CD4-positive, alpha-beta T cell (primary cell): ENCODE results near the gene VWDE. TPM values are rescaled to one million over a fixed set of nuclear protein-coding genes. Genes with fewer than 3 reads are reported as not detected.

ENCODE experiments used
- ATAC-seq: fragments of 200-7000 bp; cut with Tn5 transposase; one replicate; pipeline ENCODE4 v1.10.0; 2022; ENCODE audit warnings: mild to moderate bottlenecking; ENCODE audit not compliant: poor library complexity
- CTCF ChIA-PET: fragments of 350-600 bp; sonication (Branson Sonifier 250); formaldehyde crosslinking; loops from one replicate; lab custom pipeline; 2021; ENCODE audit warnings: antibody characterized with exemption, inconsistent platforms; lab: Charles Lee
- POLR2A ChIA-PET: fragments of 350-600 bp; sonication (Branson Sonifier 250); formaldehyde crosslinking; loops from one replicate; lab custom pipeline; 2021; ENCODE audit warnings: antibody characterized with exemption, inconsistent platforms; lab: Charles Lee
- DNase-seq, 14 experiments: peaks; one replicate each; pipeline ENCODE4 v3.0.0-alpha.2; 2013 to 2020; ENCODE audit warnings: mixed read lengths in 2 of 14
- H3K27ac ChIP-seq, 2 donors: one replicate each; pipeline versions ENCODE4 v1.5.1 to v1.7.0; 2013; ENCODE audit warnings: low read length in 2 of 2, low read depth in 1 of 2, mild to moderate bottlenecking in 1 of 2
- H3K27me3 ChIP-seq, 2 experiments: 1 replicate in 1 of 2; 2 replicates in 1 of 2; pipeline versions ENCODE4 v1.6.1 to v1.7.0; 2013; ENCODE audit warnings: low read length in 2 of 2, control low read depth in 1 of 2, mild to moderate bottlenecking in 1 of 2, moderate library complexity in 1 of 2; ENCODE audit not compliant: insufficient read depth in 2 of 2, control insufficient read depth in 1 of 2
- H3K36me3 ChIP-seq: one replicate; pipeline ENCODE4 v1.6.1; 2013; ENCODE audit warnings: low read length, control low read depth; ENCODE audit not compliant: insufficient read depth
- H3K4me1 ChIP-seq: one replicate; pipeline ENCODE4 v1.6.1; 2013; ENCODE audit warnings: low read length, control low read depth; ENCODE audit not compliant: insufficient read depth
- H3K4me3 ChIP-seq: one replicate; pipeline ENCODE4 v1.5.1; 2013; ENCODE audit warnings: mild to moderate bottlenecking, low read length, moderate library complexity
- H3K9me3 ChIP-seq, 2 experiments: 1 replicate in 1 of 2; 2 replicates in 1 of 2; pipeline versions ENCODE4 v1.6.1 to v1.7.0; 2013; ENCODE audit warnings: low read length in 2 of 2, mild to moderate bottlenecking in 2 of 2, control low read depth in 1 of 2, moderate library complexity in 1 of 2; ENCODE audit not compliant: control insufficient read depth in 1 of 2, insufficient read depth in 1 of 2
- H3K27ac Mint-ChIP-seq: one replicate; pipeline ENCODE4 v1.8.0; 2020; ENCODE audit warnings: mixed read lengths
- H3K27me3 Mint-ChIP-seq: one replicate; pipeline ENCODE4 v1.8.0; 2021; ENCODE audit warnings: mixed read lengths
- H3K36me3 Mint-ChIP-seq: one replicate; pipeline ENCODE4 v1.8.0; 2021; ENCODE audit warnings: low read depth, mixed read lengths
- H3K4me1 Mint-ChIP-seq: one replicate; pipeline ENCODE4 v1.8.0; 2021; ENCODE audit warnings: low read depth, mixed read lengths
- H3K4me3 Mint-ChIP-seq: one replicate; pipeline ENCODE4 v1.8.0; 2020; ENCODE audit warnings: mild to moderate bottlenecking, mixed read lengths
- H3K9me3 Mint-ChIP-seq: one replicate; pipeline ENCODE4 v1.8.0; 2020; ENCODE audit warnings: mixed read lengths
- intact Hi-C, 2 experiments: fragments of 100-400 bp; cut with DNase I in 1 of 2; cut with micrococcal nuclease in 1 of 2; formaldehyde crosslinking; loops; one replicate each; pipeline versions ENCODE4 v1.15.1 to v1.9.0; 2023 to 2025; cut with DNase I, micrococcal nuclease
- total RNA-seq, 174 experiments: library from RNA in 2 of 174; stranded (reverse) in 2 of 174; gene quantifications; one replicate each; pipeline ENCODE4 v1.2.3 and lab custom pipeline; 2021 to 2026
- TF ChIP-seq, protein P1 (sequence below): fragments of 200-600 bp; IDR thresholded peaks from one replicate; pipeline ENCODE4 v1.8.0; 2022; ENCODE audit warnings: antibody characterized with exemption, mild to moderate bottlenecking

VWDE gene
- total RNA-seq, 2 experiments from 2014 or later: 1.5 TPM

DNA sequence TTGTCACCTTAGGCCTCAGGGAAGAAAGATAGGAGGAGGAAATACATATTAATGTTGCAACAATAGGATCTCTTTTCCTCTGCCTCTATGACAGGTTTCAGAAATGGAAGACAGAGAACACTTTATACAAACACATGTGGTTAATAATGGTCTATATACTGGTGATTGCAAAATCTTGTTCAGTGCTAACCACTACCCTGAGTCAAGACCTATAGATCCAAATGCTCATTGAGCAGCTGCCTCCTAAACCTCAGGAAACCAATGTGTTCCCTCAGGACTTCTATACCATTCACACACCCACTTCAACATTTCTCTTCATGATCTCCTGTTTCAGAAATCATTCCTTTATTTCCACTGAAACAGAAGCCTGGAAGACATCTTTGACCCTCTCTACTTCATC, 32.5 kb upstream of the VWDE start:
- no peak overlapping the region for H3K4me3 Mint-ChIP-seq
- no peak for DNase-seq
- CTCF ChIA-PET: no interaction called here
- TF ChIP-seq, protein P1, sequence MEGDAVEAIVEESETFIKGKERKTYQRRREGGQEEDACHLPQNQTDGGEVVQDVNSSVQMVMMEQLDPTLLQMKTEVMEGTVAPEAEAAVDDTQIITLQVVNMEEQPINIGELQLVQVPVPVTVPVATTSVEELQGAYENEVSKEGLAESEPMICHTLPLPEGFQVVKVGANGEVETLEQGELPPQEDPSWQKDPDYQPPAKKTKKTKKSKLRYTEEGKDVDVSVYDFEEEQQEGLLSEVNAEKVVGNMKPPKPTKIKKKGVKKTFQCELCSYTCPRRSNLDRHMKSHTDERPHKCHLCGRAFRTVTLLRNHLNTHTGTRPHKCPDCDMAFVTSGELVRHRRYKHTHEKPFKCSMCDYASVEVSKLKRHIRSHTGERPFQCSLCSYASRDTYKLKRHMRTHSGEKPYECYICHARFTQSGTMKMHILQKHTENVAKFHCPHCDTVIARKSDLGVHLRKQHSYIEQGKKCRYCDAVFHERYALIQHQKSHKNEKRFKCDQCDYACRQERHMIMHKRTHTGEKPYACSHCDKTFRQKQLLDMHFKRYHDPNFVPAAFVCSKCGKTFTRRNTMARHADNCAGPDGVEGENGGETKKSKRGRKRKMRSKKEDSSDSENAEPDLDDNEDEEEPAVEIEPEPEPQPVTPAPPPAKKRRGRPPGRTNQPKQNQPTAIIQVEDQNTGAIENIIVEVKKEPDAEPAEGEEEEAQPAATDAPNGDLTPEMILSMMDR: no peak
- H3K27me3 Mint-ChIP-seq: peaks cover 23% of the 10 kb centered on the region
- H3K27ac ChIP-seq: no peak overlapping the region
- H3K4me1 ChIP-seq: no peaks in the 10 kb centered on the region
- POLR2A ChIA-PET: no interaction called here
- H3K4me3 ChIP-seq: no peak overlapping the region
- no peaks in the 10 kb centered on the region for H3K4me1 Mint-ChIP-seq
- no peaks in the 10 kb centered on the region for H3K36me3 Mint-ChIP-seq
- intact Hi-C loops: no loop called here
- no peaks in the 10 kb centered on the region for H3K9me3 ChIP-seq
- H3K9me3 Mint-ChIP-seq: no peaks in the 10 kb centered on the region
- ATAC-seq: no peak
- H3K27me3 ChIP-seq: peaks cover 0 to 5% of the 10 kb centered on the region in 2 experiments
- H3K27ac Mint-ChIP-seq: no peak overlapping the region
- H3K36me3 ChIP-seq: no peaks in the 10 kb centered on the region

DNA sequence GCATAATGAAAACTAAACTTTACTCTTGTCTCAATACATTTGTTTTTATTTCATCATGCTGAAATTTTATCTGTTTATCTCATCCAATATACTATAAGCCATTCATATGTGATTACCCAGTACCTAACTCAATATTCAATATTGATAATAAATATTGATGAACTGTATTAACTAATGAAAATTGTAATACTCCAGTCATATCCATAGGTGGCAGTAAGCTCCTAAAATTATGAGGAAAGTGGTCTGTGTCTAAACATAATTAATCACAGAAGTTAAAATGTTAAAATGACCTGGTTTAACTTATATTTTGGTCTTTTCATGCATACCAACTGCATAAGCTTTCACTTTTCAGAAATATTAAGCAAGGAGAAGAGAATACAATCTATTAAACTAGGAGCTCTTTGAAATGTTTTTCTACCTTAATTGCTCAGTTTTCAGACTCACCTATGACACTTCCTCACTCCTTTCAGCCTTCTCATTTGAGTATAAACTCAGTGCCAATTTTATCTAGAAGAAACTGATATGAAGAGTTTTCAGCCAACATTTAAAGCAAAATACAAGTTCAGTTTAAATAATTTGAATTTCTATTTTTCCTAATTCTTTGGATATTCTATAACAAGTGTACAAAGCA, 30.5 kb upstream of the VWDE start:
- TF ChIP-seq, protein P1: peak; percentile 53
- H3K4me1 Mint-ChIP-seq: no peaks in the 10 kb centered on the region

DNA sequence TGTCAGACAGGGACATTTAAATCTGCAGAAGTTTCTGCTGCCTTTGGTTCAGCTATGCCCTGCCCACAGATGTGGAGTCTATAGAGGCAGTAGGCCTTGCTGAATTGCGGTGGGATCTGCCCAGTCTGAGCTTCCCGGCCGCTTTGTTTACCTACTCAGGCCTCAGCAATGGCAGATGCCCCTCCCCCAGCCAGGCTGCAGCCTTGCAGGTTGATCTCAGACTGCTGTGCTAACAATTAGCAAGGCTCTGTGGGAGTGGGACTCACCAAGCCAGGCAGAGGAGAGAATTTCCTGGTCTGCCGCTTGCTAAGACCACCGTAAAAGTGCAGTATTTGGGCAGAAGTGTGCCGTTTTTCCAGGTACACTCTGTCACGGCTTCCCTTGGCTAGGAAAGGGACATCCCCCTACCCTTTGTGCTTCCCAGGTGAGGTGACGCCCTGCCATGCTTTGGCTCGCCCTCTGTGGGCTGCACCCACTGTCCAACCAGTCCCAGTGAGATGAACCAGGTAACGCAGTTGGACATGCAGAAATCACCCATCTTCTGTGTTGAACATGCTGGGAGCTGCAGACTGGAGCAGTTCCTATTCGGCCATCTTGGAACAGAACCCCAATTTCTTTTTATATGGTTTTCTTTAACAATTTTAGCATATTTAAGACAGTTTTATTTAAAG, 28.4 kb upstream of the VWDE start:
- H3K9me3 ChIP-seq: peaks cover 0 to 3% of the 10 kb centered on the region in 2 experiments
- CTCF ChIA-PET: no interaction called here
- TF ChIP-seq, protein P1: no peak
- Mint-ChIP-seq H3K9me3 (peaks cover 4% of the 10 kb centered on the region), H3K27me3 (peaks cover 36% of the 10 kb centered on the region), H3K4me1 (no peaks in the 10 kb centered on the region), H3K4me3 (no peak overlapping the region), H3K27ac (no peak overlapping the region), H3K36me3 (no peaks in the 10 kb centered on the region)
- no peaks in the 10 kb centered on the region for H3K36me3 ChIP-seq
- DNase-seq (no peak), ATAC-seq (no peak)
- intact Hi-C loops: no loop called here
- no peaks in the 10 kb centered on the region for H3K4me1 ChIP-seq
- H3K27ac ChIP-seq: no peak overlapping the region
- POLR2A ChIA-PET: no interaction called here
- no peak overlapping the region for H3K4me3 ChIP-seq
- peaks cover 0 to under 1% of the 10 kb centered on the region in 2 experiments for H3K27me3 ChIP-seq

More for the DNA sequence above, 30.5 kb upstream of the VWDE start:
- Histone ChIP-seq H3K4me1 (no peaks in the 10 kb centered on the region), H3K4me3 (no peak overlapping the region), H3K36me3 (no peaks in the 10 kb centered on the region), H3K27ac (no peak overlapping the region), H3K27me3 (peaks cover 0 to 5% of the 10 kb centered on the region in 2 experiments), H3K9me3 (no peaks in the 10 kb centered on the region)
- peaks cover 21% of the 10 kb centered on the region for H3K27me3 Mint-ChIP-seq
- no peaks in the 10 kb centered on the region for H3K9me3 Mint-ChIP-seq
- H3K36me3 Mint-ChIP-seq: no peaks in the 10 kb centered on the region
- ChIA-PET POLR2A (no interaction called here), CTCF (no interaction called here)
- no peak overlapping the region for H3K4me3 Mint-ChIP-seq
- no peak overlapping the region for H3K27ac Mint-ChIP-seq
- ATAC-seq (no peak), DNase-seq (no peak)
- intact Hi-C loops: no loop called here
